ENCODE results near the gene KCNA2. TPM values are rescaled to one million over a fixed set of nuclear protein-coding genes. Genes with fewer than 3 reads are reported as not detected.

The KCNA2 gene
- total and polyA plus RNA-seq, 10 donors: 0.09 to 2.6 (median 1.2) TPM

GRCh38 chr1:110610696-110611286, 4.6 kb upstream of the KCNA2 start:
- DNase-seq: no peak
- 86 to 93% (median 88%) methylated on average over 4 of the region's 4 CpGs for WGBS, 5 donors
- TF ChIP-seq POLR2AphosphoS5 (IDR thresholded peaks at IDR 0.05) (no peak), CTCF (IDR thresholded peaks at IDR 0.05 in 8 of 11, conservative IDR thresholded peaks at IDR 0.05 in 3 of 11) (no peak), POLR2A (IDR thresholded peaks at IDR 0.05) (no peak)
- H3K9me3 ChIP-seq: no peaks in the 10 kb centered on the region
- peaks cover 4 to 50% (median 29%) of the 10 kb centered on the region in 7 donors for H3K27me3 ChIP-seq (replicated peaks in 1 of 7)
- H3K4me3 ChIP-seq: no peak overlapping the region
- peaks cover 7 to 28% (median 22%) of the 10 kb centered on the region in 6 donors for H3K4me1 ChIP-seq
- intact Hi-C loops (cut with DNase I; ENCODE audit: low total_unique reads): loop anchor here (10.0 kb wide), 2 partner anchors 56 to 86 kb away; no protein-coding TSS in a partner anchor
- H3K27ac ChIP-seq: no peak overlapping the region
- no peaks in the 10 kb centered on the region for H3K36me3 ChIP-seq

GRCh38 chr1:110610084-110610483, 3.9 kb upstream of the KCNA2 start:
- H3K4me3 ChIP-seq: no peak overlapping the region
- peaks cover 7 to 30% (median 26%) of the 10 kb centered on the region in 6 donors for H3K4me1 ChIP-seq
- H3K27ac ChIP-seq: no peak overlapping the region
- no peak for TF ChIP-seq CTCF (IDR thresholded peaks at IDR 0.05 in 8 of 11, conservative IDR thresholded peaks at IDR 0.05 in 3 of 11)
- TF ChIP-seq POLR2A (IDR thresholded peaks at IDR 0.05): no peak
- no peak for TF ChIP-seq POLR2AphosphoS5 (IDR thresholded peaks at IDR 0.05)
- intact Hi-C loops (cut with DNase I; ENCODE audit: low total_unique reads): loop anchor here (10.0 kb wide), 2 partner anchors 55 to 85 kb away; no protein-coding TSS in a partner anchor
- H3K27me3 ChIP-seq (replicated peaks in 1 of 7): peaks cover 5 to 57% (median 36%) of the 10 kb centered on the region in 7 donors
- no peak for DNase-seq
- no peaks in the 10 kb centered on the region for H3K9me3 ChIP-seq
- H3K36me3 ChIP-seq: no peaks in the 10 kb centered on the region

- Histone ChIP-seq H3K27ac (no peak overlapping the region), H3K27me3 (replicated peaks in 1 of 7) (peaks cover 5 to 76% (median 49%) of the 10 kb centered on the region in 7 donors), H3K36me3 (no peaks in the 10 kb centered on the region), H3K4me3 (no peak overlapping the region), H3K4me1 (peaks cover 7 to 30% (median 26%) of the 10 kb centered on the region in 6 donors), H3K9me3 (no peaks in the 10 kb centered on the region)
- no peak for DNase-seq
- 32 to 55% (median 44%) methylated on average over 13 of the region's 13 CpGs for WGBS, 5 donors
- TF ChIP-seq CTCF (IDR thresholded peaks at IDR 0.05 in 8 of 11, conservative IDR thresholded peaks at IDR 0.05 in 3 of 11) (no peak), POLR2A (IDR thresholded peaks at IDR 0.05) (no peak), POLR2AphosphoS5 (IDR thresholded peaks at IDR 0.05) (no peak)
- intact Hi-C loops (cut with DNase I; ENCODE audit: low total_unique reads): no loop called here
These were observed 2.1 kb upstream of the KCNA2 start for GRCh38 chr1:110608247-110608646.

- whole genome bisulfite sequencing, 5 donors: 3 to 9% (median 7%) methylated on average over 15 to 28 of the region's 28 CpGs
- peak overlapping the region in 6 of 8 donors; percentile 27 to 76 (median 52) for H3K4me3 ChIP-seq
- H3K9me3 ChIP-seq: no peaks in the 10 kb centered on the region
- DNase-seq: no peak
- peaks cover 7 to 30% (median 26%) of the 10 kb centered on the region in 6 donors for H3K4me1 ChIP-seq
- no peaks in the 10 kb centered on the region for H3K36me3 ChIP-seq
- TF ChIP-seq POLR2AphosphoS5 (IDR thresholded peaks at IDR 0.05) (no peak), CTCF (IDR thresholded peaks at IDR 0.05 in 8 of 11, conservative IDR thresholded peaks at IDR 0.05 in 3 of 11) (no peak), POLR2A (IDR thresholded peaks at IDR 0.05) (no peak)
- peaks cover 5 to 76% (median 49%) of the 10 kb centered on the region in 7 donors for H3K27me3 ChIP-seq (replicated peaks in 1 of 7)
- intact Hi-C loops (cut with DNase I; ENCODE audit: low total_unique reads): no loop called here
- no peak overlapping the region for H3K27ac ChIP-seq
These were observed 1.5 kb upstream of the KCNA2 start for GRCh38 chr1:110607536-110608230.
